Fibroblast of lung (primary cell): ENCODE data around the gene ORM2. TPM values are rescaled to one million over a fixed set of nuclear protein-coding genes. Genes with fewer than 3 reads are reported as not detected.

Source experiments
- DNase-seq, 2 donors: peaks; one replicate each; pipeline versions ENCODE4 v3.0.0 to v3.0.0-alpha.2; 2010; ENCODE audit warnings: low read depth in 2 of 2
- H2AFZ ChIP-seq: 2 replicates; pipeline ENCODE4 v1.5.1; 2012; ENCODE audit warnings: low read length, control low read depth, inconsistent platforms
- H3K27ac ChIP-seq: 2 replicates; pipeline ENCODE4 v1.5.1; 2011; ENCODE audit warnings: low read length, control low read depth; ENCODE audit not compliant: insufficient read depth
- H3K27me3 ChIP-seq: 2 replicates; pipeline ENCODE4 v1.5.1; 2011; ENCODE audit warnings: mild to moderate bottlenecking, low read length; ENCODE audit not compliant: control insufficient read depth, insufficient read depth
- H3K36me3 ChIP-seq: 2 replicates; pipeline ENCODE4 v1.5.1; 2011; ENCODE audit warnings: low read length; ENCODE audit not compliant: control insufficient read depth, insufficient read depth
- H3K4me1 ChIP-seq: 2 replicates; pipeline ENCODE4 v1.5.1; 2011; ENCODE audit warnings: low read length; ENCODE audit not compliant: control insufficient read depth, insufficient read depth; ENCODE audit errors: extremely low read depth
- H3K4me2 ChIP-seq: 2 replicates; pipeline ENCODE4 v1.5.1; 2011; ENCODE audit warnings: low read length, control low read depth; ENCODE audit not compliant: insufficient read depth; ENCODE audit errors: extremely low read depth
- H3K4me3 ChIP-seq, 4 experiments: fragments of 200-600 bp in 1 of 4; sonication (generic) in 1 of 4; replicated peaks in 1 of 4; 2 replicates each; pipeline ENCODE4 v1.5.1; 2011 to 2016; ENCODE audit warnings: low read length in 4 of 4, low read depth in 3 of 4, mild to moderate bottlenecking in 3 of 4, control low read depth in 2 of 4, inconsistent platforms in 1 of 4, mixed read lengths in 1 of 4; ENCODE audit not compliant: insufficient read depth in 1 of 4; ENCODE audit errors: control extremely low read depth in 1 of 4
- H3K79me2 ChIP-seq: 2 replicates; pipeline ENCODE4 v1.5.1; 2012; ENCODE audit warnings: mild to moderate bottlenecking, low read length, inconsistent platforms; ENCODE audit not compliant: control insufficient read depth, insufficient read depth
- H3K9ac ChIP-seq: 2 replicates; pipeline ENCODE4 v1.5.1; 2011; ENCODE audit warnings: mild to moderate bottlenecking, low read length, control low read depth; ENCODE audit not compliant: insufficient read depth
- H3K9me3 ChIP-seq: 2 replicates; pipeline ENCODE4 v1.5.1; 2012; ENCODE audit warnings: low read depth, low read length; ENCODE audit not compliant: control insufficient read depth, insufficient read depth
- H4K20me1 ChIP-seq: 2 replicates; pipeline ENCODE4 v1.5.1; 2011; ENCODE audit warnings: low read length; ENCODE audit not compliant: control insufficient read depth, insufficient read depth; ENCODE audit errors: extremely low read depth
- EZH2 ChIP-seq: IDR thresholded peaks from 2 replicates; pipeline ENCODE4 v1.5.1; 2012; ENCODE audit warnings: low read length, control low read depth, mild to moderate bottlenecking; ENCODE audit errors: missing control alignments
- polyA plus RNA-seq, 2 donors: library from polyadenylated mRNA; depleted of rRNA in 1 of 2; stranded (reverse) in 1 of 2; unstranded in 1 of 2; fragments of >200 nt; gene quantifications; 2 replicates each; pipeline ENCODE4 v1.2.1, GENCODE V29; 2011 to 2012; ENCODE audit warnings: missing spikeins in 1 of 2
- total RNA-seq: library from RNA; depleted of rRNA; stranded (reverse); fragments of >200 nt; gene quantifications from 2 replicates; pipeline ENCODE4 v1.2.1, GENCODE V29; 2014
- TF ChIP-seq, protein P1 (sequence below), 2 donors: IDR thresholded peaks in 1 of 2; conservative IDR thresholded peaks in 1 of 2; 1 replicate in 1 of 2; 2 replicates in 1 of 2; pipeline ENCODE4 v1.5.1; 2011 to 2012; ENCODE audit warnings: low read length in 2 of 2, control low read depth in 1 of 2, inconsistent platforms in 1 of 2, low read depth in 1 of 2, mild to moderate bottlenecking in 1 of 2

Gene ORM2
- total and polyA plus RNA-seq, 2 donors (not counting 1 experiment from before 2014, with no cell fraction given) = not detected

DNA sequence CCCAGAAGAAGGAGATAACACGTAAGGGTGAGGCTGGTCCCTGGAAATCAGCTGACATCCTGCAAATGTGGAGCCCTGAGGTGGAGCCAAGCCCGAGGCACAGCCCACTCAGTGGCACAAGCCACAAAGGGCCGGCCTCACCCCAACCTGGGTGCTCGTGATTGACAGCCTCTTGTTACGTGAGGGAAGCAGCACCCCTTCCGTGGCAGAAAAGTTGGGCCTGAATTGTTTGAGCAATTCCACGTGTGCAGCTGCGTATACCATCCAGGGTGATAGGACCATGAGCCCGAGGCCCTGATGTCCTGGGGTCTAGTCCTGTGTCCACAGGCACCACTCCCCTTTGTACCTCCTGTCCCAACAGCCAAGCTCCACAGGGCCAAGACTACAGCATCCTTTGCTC lies 4.8 kb downstream of the ORM2 start:
- Histone ChIP-seq H4K20me1 (no peaks in the 10 kb centered on the region), H3K9me3 (no peaks in the 10 kb centered on the region), H3K4me3 (no peak overlapping the region), H3K4me2 (no peak overlapping the region), H2AFZ (no peak overlapping the region), H3K4me1 (no peaks in the 10 kb centered on the region), H3K79me2 (no peaks in the 10 kb centered on the region), H3K9ac (no peak overlapping the region), H3K27ac (no peak overlapping the region), H3K36me3 (peaks cover 9% of the 10 kb centered on the region), H3K27me3 (no peaks in the 10 kb centered on the region)
- no peak for TF ChIP-seq EZH2
- TF ChIP-seq, protein P1, sequence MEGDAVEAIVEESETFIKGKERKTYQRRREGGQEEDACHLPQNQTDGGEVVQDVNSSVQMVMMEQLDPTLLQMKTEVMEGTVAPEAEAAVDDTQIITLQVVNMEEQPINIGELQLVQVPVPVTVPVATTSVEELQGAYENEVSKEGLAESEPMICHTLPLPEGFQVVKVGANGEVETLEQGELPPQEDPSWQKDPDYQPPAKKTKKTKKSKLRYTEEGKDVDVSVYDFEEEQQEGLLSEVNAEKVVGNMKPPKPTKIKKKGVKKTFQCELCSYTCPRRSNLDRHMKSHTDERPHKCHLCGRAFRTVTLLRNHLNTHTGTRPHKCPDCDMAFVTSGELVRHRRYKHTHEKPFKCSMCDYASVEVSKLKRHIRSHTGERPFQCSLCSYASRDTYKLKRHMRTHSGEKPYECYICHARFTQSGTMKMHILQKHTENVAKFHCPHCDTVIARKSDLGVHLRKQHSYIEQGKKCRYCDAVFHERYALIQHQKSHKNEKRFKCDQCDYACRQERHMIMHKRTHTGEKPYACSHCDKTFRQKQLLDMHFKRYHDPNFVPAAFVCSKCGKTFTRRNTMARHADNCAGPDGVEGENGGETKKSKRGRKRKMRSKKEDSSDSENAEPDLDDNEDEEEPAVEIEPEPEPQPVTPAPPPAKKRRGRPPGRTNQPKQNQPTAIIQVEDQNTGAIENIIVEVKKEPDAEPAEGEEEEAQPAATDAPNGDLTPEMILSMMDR (conservative IDR thresholded peaks at IDR 0.05 in 1 of 2, IDR thresholded peaks at IDR 0.05 in 1 of 2; ENCODE audit: low read depth in 1 of 2, low read length in 2 of 2) = no peak
- no peak for DNase-seq

DNA sequence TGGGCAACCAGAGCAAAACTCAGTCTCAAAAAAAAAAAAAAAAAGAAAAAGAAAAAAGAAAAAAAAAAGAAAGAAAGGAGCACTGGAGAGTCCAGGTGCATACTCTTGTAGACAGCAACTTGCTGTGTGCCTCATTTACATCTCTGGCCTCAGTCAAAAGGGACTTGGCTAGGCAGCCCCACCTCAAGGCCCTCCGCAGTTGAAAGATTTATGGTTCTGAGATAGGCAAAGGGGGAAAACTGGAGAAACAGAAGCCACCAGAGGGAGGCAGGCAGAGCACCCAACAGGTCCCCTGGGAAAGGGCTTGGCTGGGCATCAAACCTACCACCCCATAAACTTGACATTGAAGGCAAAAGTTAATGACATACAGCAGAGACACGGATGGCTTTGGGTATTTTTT lies 6.1 kb downstream of the ORM2 start:
- TF ChIP-seq, protein P1 (conservative IDR thresholded peaks at IDR 0.05 in 1 of 2, IDR thresholded peaks at IDR 0.05 in 1 of 2; ENCODE audit: low read depth in 1 of 2, low read length in 2 of 2) = no peak
- TF ChIP-seq EZH2 = no peak

DNA sequence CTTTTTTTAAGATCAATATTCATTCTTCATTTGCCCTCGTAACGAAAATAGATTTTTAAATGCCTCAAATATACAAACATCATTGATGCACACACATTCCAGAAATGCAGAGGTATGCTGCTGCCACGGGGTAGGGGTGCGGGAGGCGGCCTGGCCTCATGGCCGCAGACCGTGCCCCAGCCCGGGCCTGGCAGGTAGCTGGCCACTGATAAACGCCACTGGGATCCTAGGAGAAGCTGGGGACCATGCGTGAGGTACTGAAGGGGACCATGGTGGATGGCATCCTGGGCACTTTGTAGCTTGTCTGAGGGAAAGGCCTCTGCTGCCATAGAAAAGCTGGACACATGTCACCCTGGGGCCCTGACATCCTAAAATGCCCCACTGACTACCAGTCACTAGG lies 6.5 kb downstream of the ORM2 start:
- TF ChIP-seq EZH2 = no peak
- TF ChIP-seq, protein P1 (conservative IDR thresholded peaks at IDR 0.05 in 1 of 2, IDR thresholded peaks at IDR 0.05 in 1 of 2; ENCODE audit: low read depth in 1 of 2, low read length in 2 of 2) = no peak
- H3K36me3 ChIP-seq = peaks cover 9% of the 10 kb centered on the region
- no peak overlapping the region for H3K9ac ChIP-seq
- no peak for DNase-seq
- H2AFZ ChIP-seq = no peak overlapping the region
- no peaks in the 10 kb centered on the region for H3K9me3 ChIP-seq
- no peak overlapping the region for H3K4me3 ChIP-seq
- no peak overlapping the region for H3K27ac ChIP-seq
- no peaks in the 10 kb centered on the region for H3K27me3 ChIP-seq
- no peaks in the 10 kb centered on the region for H3K4me1 ChIP-seq
- no peaks in the 10 kb centered on the region for H4K20me1 ChIP-seq
- H3K4me2 ChIP-seq = no peak overlapping the region
- no peaks in the 10 kb centered on the region for H3K79me2 ChIP-seq

More for the DNA sequence above, 6.1 kb downstream of the ORM2 start:
- Histone ChIP-seq H3K4me1 (no peaks in the 10 kb centered on the region), H3K4me2 (no peak overlapping the region), H3K79me2 (no peaks in the 10 kb centered on the region), H3K27ac (no peak overlapping the region), H3K4me3 (no peak overlapping the region), H2AFZ (no peak overlapping the region), H3K9ac (no peak overlapping the region), H4K20me1 (no peaks in the 10 kb centered on the region), H3K27me3 (no peaks in the 10 kb centered on the region), H3K36me3 (peaks cover 9% of the 10 kb centered on the region), H3K9me3 (no peaks in the 10 kb centered on the region)
- no peak for DNase-seq
